Progenitor cell of endocrine pancreas (in vitro differentiated cells): ENCODE measurements around the gene CAPN7. TPM values are rescaled to one million over a fixed set of nuclear protein-coding genes. Genes with fewer than 3 reads are reported as not detected.
A peak's percentile ranks its signal among the peaks of the same experiment; 100 is the strongest.

Source experiments
- DNase-seq: peaks from one replicate; pipeline ENCODE4 v3.0.0; 2021; ENCODE audit warnings: low spot score; ENCODE audit not compliant: unreplicated experiment
- H3K27ac Mint-ChIP-seq: 2 replicates; pipeline ENCODE4 v1.8.0; 2021; ENCODE audit warnings: mild to moderate bottlenecking, moderate library complexity, mixed read lengths
- H3K27me3 Mint-ChIP-seq: 2 replicates; pipeline ENCODE4 v1.8.0; 2021; ENCODE audit warnings: mixed read lengths
- H3K36me3 Mint-ChIP-seq: 2 replicates; pipeline ENCODE4 v1.8.0; 2022; ENCODE audit warnings: mixed read lengths; ENCODE audit not compliant: insufficient read depth
- H3K4me1 Mint-ChIP-seq: 2 replicates; pipeline ENCODE4 v1.8.0; 2021; ENCODE audit warnings: low read depth, mixed read lengths
- H3K4me3 Mint-ChIP-seq: 2 replicates; pipeline ENCODE4 v1.8.0; 2021; ENCODE audit warnings: low read depth, mild to moderate bottlenecking, moderate library complexity, mixed read lengths
- H3K9me3 Mint-ChIP-seq: 2 replicates; pipeline ENCODE4 v1.8.0; 2021; ENCODE audit warnings: low read depth, mixed read lengths
- total RNA-seq: library from RNA; stranded (reverse); gene quantifications from 2 replicates; pipeline ENCODE4 v1.2.1, GENCODE V29; 2021
- TF ChIP-seq, protein P1 (sequence below): fragments of 200-600 bp; sonication (generic); IDR thresholded peaks from one replicate; pipeline ENCODE4 v1.5.0; 2021; ENCODE audit warnings: antibody characterized with exemption, mild to moderate bottlenecking; ENCODE audit not compliant: unreplicated experiment

The CAPN7 gene
- total RNA-seq, 1 donor from 2014 or later = 46.3 TPM

DNA sequence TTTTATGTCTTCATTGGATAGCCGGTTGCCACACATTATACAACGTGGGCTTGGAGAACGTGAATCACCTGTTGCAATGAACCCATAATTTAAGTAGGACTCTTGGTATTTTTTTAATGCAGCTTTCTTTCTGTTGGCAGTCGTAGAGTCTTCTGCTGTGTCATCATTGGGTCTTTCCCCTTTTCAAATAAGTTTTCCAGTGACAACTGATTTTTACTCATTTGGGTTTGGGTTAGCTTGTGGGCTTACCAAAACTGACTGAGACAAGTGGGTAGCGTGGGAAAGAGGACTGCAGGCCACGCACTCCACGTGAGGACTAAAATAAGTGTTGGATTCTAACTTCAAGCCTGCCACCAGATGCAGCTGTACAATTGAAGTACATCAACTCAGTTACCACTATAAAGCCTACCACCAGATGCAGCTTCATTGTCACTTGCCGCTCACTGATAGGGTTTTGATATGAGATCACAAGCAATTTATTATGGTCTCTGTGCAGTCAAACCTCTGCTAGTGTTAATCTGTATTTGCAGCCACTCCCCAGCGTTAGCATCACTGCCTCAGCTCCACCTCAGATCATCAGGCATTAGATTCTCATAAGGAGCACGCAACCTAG, 6.4 kb upstream of the CAPN7 start:
- H3K9me3 Mint-ChIP-seq = no peaks in the 10 kb centered on the region
- peaks cover 3% of the 10 kb centered on the region for H3K4me1 Mint-ChIP-seq
- no peaks in the 10 kb centered on the region for H3K27me3 Mint-ChIP-seq
- DNase-seq = no peak
- H3K36me3 Mint-ChIP-seq = no peaks in the 10 kb centered on the region
- H3K27ac Mint-ChIP-seq = no peak overlapping the region
- TF ChIP-seq, protein P1, sequence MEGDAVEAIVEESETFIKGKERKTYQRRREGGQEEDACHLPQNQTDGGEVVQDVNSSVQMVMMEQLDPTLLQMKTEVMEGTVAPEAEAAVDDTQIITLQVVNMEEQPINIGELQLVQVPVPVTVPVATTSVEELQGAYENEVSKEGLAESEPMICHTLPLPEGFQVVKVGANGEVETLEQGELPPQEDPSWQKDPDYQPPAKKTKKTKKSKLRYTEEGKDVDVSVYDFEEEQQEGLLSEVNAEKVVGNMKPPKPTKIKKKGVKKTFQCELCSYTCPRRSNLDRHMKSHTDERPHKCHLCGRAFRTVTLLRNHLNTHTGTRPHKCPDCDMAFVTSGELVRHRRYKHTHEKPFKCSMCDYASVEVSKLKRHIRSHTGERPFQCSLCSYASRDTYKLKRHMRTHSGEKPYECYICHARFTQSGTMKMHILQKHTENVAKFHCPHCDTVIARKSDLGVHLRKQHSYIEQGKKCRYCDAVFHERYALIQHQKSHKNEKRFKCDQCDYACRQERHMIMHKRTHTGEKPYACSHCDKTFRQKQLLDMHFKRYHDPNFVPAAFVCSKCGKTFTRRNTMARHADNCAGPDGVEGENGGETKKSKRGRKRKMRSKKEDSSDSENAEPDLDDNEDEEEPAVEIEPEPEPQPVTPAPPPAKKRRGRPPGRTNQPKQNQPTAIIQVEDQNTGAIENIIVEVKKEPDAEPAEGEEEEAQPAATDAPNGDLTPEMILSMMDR = no peak
- no peak overlapping the region for H3K4me3 Mint-ChIP-seq

DNA sequence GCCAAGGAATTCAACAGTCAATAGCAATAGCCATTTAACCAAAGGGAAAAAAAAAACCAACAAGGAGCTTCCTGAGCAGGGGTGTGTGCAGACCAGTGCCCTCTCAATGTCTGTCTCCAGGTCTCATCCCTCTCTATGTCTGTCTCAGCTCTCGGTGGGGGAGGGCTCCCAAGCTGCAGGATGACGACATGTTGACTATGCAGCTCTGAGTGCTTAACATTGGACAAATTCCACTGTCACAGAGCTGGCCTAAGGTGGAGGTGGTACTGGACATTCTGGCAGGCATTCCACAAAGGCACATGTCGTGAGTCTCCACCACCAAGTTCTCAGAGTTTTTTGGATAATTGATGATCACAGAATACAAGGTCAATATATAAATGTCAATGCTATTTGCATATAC, 2.0 kb upstream of the CAPN7 start:
- Mint-ChIP-seq H3K27me3 (no peaks in the 10 kb centered on the region), H3K27ac (no peak overlapping the region), H3K4me3 (no peak overlapping the region), H3K9me3 (no peaks in the 10 kb centered on the region), H3K4me1 (peaks cover 18% of the 10 kb centered on the region), H3K36me3 (no peaks in the 10 kb centered on the region)
- TF ChIP-seq, protein P1 = no peak
- DNase-seq = no peak

DNA sequence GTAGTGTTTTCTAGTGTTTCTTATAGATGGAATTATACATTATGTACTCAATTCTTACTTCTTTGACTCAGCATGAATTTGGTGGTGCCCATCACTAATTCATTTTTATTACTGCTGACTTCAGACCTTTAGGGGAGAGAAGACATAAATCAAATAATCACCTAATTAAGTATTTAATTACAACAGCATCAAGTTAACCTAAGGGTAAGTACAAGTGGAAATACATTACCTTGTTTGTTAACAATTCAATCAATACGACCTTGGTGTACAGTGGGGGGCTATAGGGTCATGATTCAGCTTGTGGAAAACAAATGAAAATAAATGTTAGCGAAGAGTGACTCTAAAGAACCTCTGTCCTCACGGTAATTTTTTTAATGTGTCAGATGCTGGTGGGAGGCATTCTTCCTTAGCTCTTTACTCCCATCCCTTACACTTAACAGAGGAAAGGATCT, 538 bp upstream of the CAPN7 start:
- TF ChIP-seq, protein P1 = no peak
- Mint-ChIP-seq H3K36me3 (peaks cover 2% of the 10 kb centered on the region), H3K4me3 (peak overlapping the region; percentile 80), H3K9me3 (no peaks in the 10 kb centered on the region), H3K4me1 (peaks cover 18% of the 10 kb centered on the region), H3K27me3 (no peaks in the 10 kb centered on the region), H3K27ac (peak overlapping the region; percentile 98)
- DNase-seq = no peak

DNA sequence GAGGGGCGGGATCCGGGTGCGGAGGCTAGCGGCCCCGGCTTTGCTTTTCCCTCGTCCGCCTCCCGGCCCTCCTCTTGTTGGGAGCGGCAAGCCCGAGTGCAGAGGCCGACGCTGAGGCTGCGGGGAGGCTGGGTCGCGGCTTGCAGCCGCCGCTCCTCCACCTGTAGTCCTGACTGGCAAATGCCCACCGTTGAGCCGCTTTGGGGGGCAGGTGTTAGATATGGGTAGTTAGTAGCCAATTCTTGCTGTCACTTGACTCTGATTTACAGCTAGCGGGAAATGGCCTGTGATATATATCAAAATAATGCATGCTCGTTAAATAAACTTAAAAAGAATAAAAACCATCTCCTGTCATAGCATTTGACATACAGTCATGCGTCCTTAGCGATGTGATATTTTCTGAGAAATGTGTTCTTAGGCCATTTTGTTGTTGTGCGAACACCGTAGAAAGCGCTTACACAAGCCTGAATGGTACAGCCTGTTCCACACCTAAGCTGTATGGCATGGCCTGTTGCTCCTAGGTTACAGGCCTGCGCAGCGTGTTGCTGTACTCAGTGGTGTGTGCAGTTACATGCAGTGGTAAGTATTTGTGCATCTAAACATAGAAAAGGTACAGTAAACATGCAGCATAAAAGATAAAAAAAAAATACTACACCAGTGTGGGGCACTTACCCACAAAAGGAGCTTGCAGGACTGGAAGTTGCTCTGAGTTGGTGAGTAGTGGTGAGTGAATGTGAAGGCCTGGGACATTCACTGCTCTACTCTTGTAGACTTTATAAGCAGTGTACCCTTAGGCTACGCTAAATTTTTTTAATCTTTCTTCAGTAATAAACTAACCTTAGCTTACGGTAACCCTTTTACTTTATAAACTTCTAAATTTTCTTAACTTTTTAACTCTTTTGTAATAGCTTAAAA, 873 bp downstream of the CAPN7 start:
- Mint-ChIP-seq H3K36me3 (peaks cover 4% of the 10 kb centered on the region), H3K27me3 (no peaks in the 10 kb centered on the region), H3K27ac (peak overlapping the region; percentile 91), H3K9me3 (no peaks in the 10 kb centered on the region), H3K4me3 (peak overlapping the region; percentile 90), H3K4me1 (peaks cover 14% of the 10 kb centered on the region)
- no peak for DNase-seq
- TF ChIP-seq, protein P1 = no peak

DNA sequence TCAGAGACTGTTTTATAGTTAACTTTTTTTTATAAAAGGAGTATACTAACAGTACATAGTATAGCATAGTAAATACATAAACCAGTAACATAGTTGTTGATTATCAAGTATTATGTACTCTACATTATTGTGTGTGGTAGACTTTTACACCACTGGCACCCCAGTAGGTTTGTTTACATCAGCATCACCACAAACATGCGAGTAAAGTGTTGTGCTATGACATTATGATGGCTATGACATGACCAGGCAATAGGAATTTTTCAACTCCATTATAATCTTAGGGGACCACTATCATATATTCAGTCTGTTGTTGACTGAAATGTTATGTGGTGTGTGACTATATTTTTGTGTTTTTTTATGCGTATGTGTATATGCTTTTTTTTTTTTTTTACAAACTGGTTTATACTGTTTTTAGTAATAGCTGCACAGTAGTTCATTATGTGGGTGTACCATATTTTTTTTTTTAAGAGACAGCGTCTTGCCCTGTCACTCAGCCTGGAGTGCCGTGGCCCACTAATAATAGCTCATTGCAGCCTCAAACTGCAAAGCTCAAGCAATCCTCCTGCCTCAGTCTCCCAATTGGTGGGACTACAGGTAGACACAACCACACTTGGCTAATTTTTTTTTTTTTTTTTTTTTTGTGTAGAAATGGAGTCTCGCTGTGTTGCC, 1.9 kb downstream of the CAPN7 start:
- no peaks in the 10 kb centered on the region for H3K27me3 Mint-ChIP-seq
- H3K36me3 Mint-ChIP-seq = peaks cover 8% of the 10 kb centered on the region
- TF ChIP-seq, protein P1 = no peak
- no peak overlapping the region for H3K27ac Mint-ChIP-seq
- DNase-seq = no peak
- H3K9me3 Mint-ChIP-seq = no peaks in the 10 kb centered on the region
- peak overlapping the region; percentile 90 for H3K4me3 Mint-ChIP-seq
- H3K4me1 Mint-ChIP-seq = peaks cover 14% of the 10 kb centered on the region
